Ovary (tissue), 3 donors: ENCODE measurements around the gene MYOG.

Experiments
- CTCF ChIP-seq, 3 donors: fragments of 450-650 bp in 2 of 3; fragments of 200-600 bp in 1 of 3; IDR thresholded peaks; one replicate each; pipeline versions ENCODE4 v1.5.1 to v1.8.0; 2016 to 2022; ENCODE audit warnings: antibody characterized with exemption in 3 of 3, mild to moderate bottlenecking in 1 of 3
- POLR2A ChIP-seq: fragments of 450-650 bp; IDR thresholded peaks from one replicate; pipeline ENCODE4 v1.6.1; 2017; ENCODE audit warnings: antibody characterized with exemption, mild to moderate bottlenecking, moderate library complexity
- donor health status: DM: no; HTN: no; CAD: no.

GRCh38 chr1:203051841-203052324 lies 33.9 kb downstream of the MYOG start:
- TF ChIP-seq CTCF (IDR thresholded peaks at IDR 0.05): no peak
- no peak for TF ChIP-seq POLR2A
